ENCODE measurements around the gene TMEM147.

DNA sequence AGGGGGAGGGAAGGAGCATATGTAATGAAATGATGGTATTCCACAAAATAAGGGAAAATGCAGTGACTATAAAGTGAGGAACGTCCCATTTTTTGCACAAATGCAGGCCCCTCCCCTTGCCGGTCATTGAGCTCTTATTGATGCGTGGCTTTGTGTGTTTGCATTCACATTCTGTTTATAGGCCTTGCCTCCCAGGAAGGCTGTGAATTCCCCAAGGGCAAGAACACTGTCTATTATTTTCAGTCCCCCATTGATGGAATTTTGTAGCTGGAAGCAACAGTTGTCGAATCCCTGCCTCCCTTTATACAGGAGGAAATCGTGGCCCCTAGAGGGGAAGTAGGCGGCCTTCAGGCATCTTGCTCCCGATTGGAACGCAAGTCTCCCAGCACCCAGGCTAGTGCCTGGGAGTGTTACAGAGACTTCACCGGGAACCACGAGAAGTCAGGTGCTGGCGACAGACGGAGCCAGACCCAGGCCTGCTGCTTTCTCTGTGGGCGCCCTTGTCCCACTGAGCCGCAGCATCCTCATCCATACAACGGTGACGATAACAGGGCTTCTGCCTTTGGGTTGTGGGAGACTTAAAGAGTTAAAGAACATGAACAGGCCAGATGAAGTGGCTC is 24.2 kb upstream of the TMEM147 start:
- TF ChIP-seq, protein P1, sequence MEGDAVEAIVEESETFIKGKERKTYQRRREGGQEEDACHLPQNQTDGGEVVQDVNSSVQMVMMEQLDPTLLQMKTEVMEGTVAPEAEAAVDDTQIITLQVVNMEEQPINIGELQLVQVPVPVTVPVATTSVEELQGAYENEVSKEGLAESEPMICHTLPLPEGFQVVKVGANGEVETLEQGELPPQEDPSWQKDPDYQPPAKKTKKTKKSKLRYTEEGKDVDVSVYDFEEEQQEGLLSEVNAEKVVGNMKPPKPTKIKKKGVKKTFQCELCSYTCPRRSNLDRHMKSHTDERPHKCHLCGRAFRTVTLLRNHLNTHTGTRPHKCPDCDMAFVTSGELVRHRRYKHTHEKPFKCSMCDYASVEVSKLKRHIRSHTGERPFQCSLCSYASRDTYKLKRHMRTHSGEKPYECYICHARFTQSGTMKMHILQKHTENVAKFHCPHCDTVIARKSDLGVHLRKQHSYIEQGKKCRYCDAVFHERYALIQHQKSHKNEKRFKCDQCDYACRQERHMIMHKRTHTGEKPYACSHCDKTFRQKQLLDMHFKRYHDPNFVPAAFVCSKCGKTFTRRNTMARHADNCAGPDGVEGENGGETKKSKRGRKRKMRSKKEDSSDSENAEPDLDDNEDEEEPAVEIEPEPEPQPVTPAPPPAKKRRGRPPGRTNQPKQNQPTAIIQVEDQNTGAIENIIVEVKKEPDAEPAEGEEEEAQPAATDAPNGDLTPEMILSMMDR (IDR thresholded peaks at IDR 0.05; ENCODE audit: low read depth, low read length), result no peak
- TF ChIP-seq MYC (IDR thresholded peaks at IDR 0.05; ENCODE audit: low read depth, low read length), result no peak
- no peak for TF ChIP-seq POLR2A (IDR thresholded peaks at IDR 0.05; ENCODE audit: extremely low read depth, insufficient read length)
